Spleen (tissue), 13 donors: ENCODE results near the gene MYO10. TPM values are rescaled to one million over a fixed set of nuclear protein-coding genes. Genes with fewer than 3 reads are reported as not detected.
A peak's percentile ranks its signal among the peaks of the same experiment; 100 is the strongest.
"Not testable (repeated sequence)": the region's sequence is repeated elsewhere in the genome, so short reads cannot be mapped to it uniquely, and the experiment has no call there.

Experiments
- DNase-seq: peaks from one replicate; pipeline ENCODE4 v3.0.0-alpha.2; 2020
- H3K27ac ChIP-seq, 8 donors: fragments of 200-600 bp; sonication (generic) in 7 of 8; 1 replicate in 4 of 8; 2 replicates in 4 of 8; pipeline versions ENCODE4 v1.5.0 to v1.8.0; 2016 to 2021; ENCODE audit warnings: inconsistent platforms in 4 of 8, mild to moderate bottlenecking in 4 of 8, moderate library complexity in 1 of 8
- H3K27me3 ChIP-seq, 7 donors: fragments of 200-600 bp; sonication (generic) in 6 of 7; replicated peaks in 1 of 7; 1 replicate in 4 of 7; 2 replicates in 3 of 7; pipeline versions ENCODE4 v1.5.0 to v1.8.0; 2016 to 2021; ENCODE audit warnings: inconsistent platforms in 3 of 7, mild to moderate bottlenecking in 1 of 7
- H3K36me3 ChIP-seq, 6 donors: fragments of 200-600 bp; sonication (generic) in 5 of 6; 1 replicate in 4 of 6; 2 replicates in 2 of 6; pipeline versions ENCODE4 v1.5.0 to v1.8.0; 2016 to 2021; ENCODE audit warnings: inconsistent platforms in 2 of 6
- H3K4me1 ChIP-seq, 6 donors: fragments of 200-600 bp; sonication (generic) in 5 of 6; 1 replicate in 3 of 6; 2 replicates in 3 of 6; pipeline versions ENCODE4 v1.5.0 to v1.8.0; 2016 to 2021; ENCODE audit warnings: inconsistent platforms in 3 of 6
- H3K4me3 ChIP-seq, 8 donors: fragments of 200-600 bp; sonication (generic) in 7 of 8; 1 replicate in 4 of 8; 2 replicates in 4 of 8; pipeline versions ENCODE4 v1.5.0 to v1.8.0; 2016 to 2021; ENCODE audit warnings: inconsistent platforms in 4 of 8, mild to moderate bottlenecking in 4 of 8, moderate library complexity in 2 of 8
- H3K9me3 ChIP-seq, 8 donors: fragments of 200-600 bp; sonication (generic) in 7 of 8; 1 replicate in 4 of 8; 2 replicates in 4 of 8; pipeline versions ENCODE4 v1.5.0 to v1.8.0; 2016 to 2021; ENCODE audit warnings: inconsistent platforms in 4 of 8
- POLR2A ChIP-seq, 3 donors: fragments of 450-650 bp; IDR thresholded peaks; one replicate each; pipeline ENCODE4 v1.5.1; 2017; ENCODE audit warnings: antibody characterized with exemption in 3 of 3, mild to moderate bottlenecking in 1 of 3
- POLR2AphosphoS5 ChIP-seq, 3 donors: sonication (generic); formaldehyde crosslinking; IDR thresholded peaks; one replicate each; pipeline ENCODE4 v1.5.1; 2017; ENCODE audit warnings: antibody characterized with exemption in 3 of 3
- WGBS, 5 donors: extraction: QIAGEN DNeasy Blood & Tissue Kit in 3 of 5; methylation state at CpG; one replicate each; pipeline versions ENCODE4 v1.1.5 to v1.1.7; 2013 to 2018; 5-methylcytosine and 5-hydroxymethylcytosine counted together
- intact Hi-C: fragments of 100-400 bp; cut with DNase I; formaldehyde crosslinking; loops from one replicate; pipeline ENCODE4 v1.15.0; 2023; ENCODE audit warnings: low total_unique reads
- long read RNA-seq, 2 donors: transcript quantifications; one replicate each; lab custom pipeline, GENCODE V29; 2026
- polyA plus RNA-seq, 3 donors: library from polyadenylated mRNA; stranded (reverse); fragments of 200-250 nt; gene quantifications; one replicate each; pipeline ENCODE4 v1.2.1, GENCODE V29; 2013
- total RNA-seq, 7 donors: library from RNA; depleted of rRNA in 3 of 7; stranded (reverse); fragments of >200 nt in 3 of 7; fragmentation: NEBNext Ultra II Directional in 4 of 7; extraction: Animal tissue kit (Norgen Biotek cat#: 25700) in 4 of 7; gene quantifications; one replicate each; pipeline versions ENCODE4 v1.1.0 to v1.2.1, GENCODE V29; 2016 to 2021
- TF ChIP-seq, protein P1 (sequence below), 11 experiments: fragments of 200-600 bp in 7 of 11; fragments of 450-650 bp in 4 of 11; sonication (generic) in 4 of 11; IDR thresholded peaks in 8 of 11; conservative IDR thresholded peaks in 3 of 11; 1 replicate in 7 of 11; 2 replicates in 4 of 11; pipeline versions ENCODE4 v1.4.0 to v1.8.0; 2016 to 2021; ENCODE audit warnings: antibody characterized with exemption in 11 of 11, inconsistent platforms in 4 of 11, mild to moderate bottlenecking in 1 of 11
- donor health status: healthy with polysubstance abuse.
- donor health status: DM: no; HTN: no; CAD: no; lungs with moderate emphysema.
- donor health status: DM: no; HTN: no; CAD: no.
- donor health status: Bipolar disorder and iron deficiency.
- donor health status: healthy.
- donor health status: DM: no; HTN: no; CAD: no.
- donor health status: DM: yes; HTN: yes; CAD: no.

The MYO10 gene
- total RNA-seq (10 to 100 TPM; 28.4 to 72.8 (median 40.2) TPM), polyA plus RNA-seq (1 to 10 TPM; 1.1 to 6.6 (median 1.7) TPM)
- long read RNA-seq, donor 1 = 0 reads
- long read RNA-seq, donor 2 = 0 reads

- H3K4me1 ChIP-seq = peaks cover 0 to 58% (median 38%) of the 10 kb centered on the region in 6 donors
- H3K27me3 ChIP-seq = peaks cover 0 to 58% (median 18%) of the 10 kb centered on the region in 7 donors
- DNase-seq = peak; percentile 91
- TF ChIP-seq POLR2A (IDR thresholded peaks at IDR 0.05) = no peak
- peak; percentile 48 to 84 (median 81) for TF ChIP-seq POLR2AphosphoS5 (IDR thresholded peaks at IDR 0.05)
- TF ChIP-seq, protein P1, sequence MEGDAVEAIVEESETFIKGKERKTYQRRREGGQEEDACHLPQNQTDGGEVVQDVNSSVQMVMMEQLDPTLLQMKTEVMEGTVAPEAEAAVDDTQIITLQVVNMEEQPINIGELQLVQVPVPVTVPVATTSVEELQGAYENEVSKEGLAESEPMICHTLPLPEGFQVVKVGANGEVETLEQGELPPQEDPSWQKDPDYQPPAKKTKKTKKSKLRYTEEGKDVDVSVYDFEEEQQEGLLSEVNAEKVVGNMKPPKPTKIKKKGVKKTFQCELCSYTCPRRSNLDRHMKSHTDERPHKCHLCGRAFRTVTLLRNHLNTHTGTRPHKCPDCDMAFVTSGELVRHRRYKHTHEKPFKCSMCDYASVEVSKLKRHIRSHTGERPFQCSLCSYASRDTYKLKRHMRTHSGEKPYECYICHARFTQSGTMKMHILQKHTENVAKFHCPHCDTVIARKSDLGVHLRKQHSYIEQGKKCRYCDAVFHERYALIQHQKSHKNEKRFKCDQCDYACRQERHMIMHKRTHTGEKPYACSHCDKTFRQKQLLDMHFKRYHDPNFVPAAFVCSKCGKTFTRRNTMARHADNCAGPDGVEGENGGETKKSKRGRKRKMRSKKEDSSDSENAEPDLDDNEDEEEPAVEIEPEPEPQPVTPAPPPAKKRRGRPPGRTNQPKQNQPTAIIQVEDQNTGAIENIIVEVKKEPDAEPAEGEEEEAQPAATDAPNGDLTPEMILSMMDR (IDR thresholded peaks at IDR 0.05 in 8 of 11, conservative IDR thresholded peaks at IDR 0.05 in 3 of 11) = peak in 2 of 11 experiments; percentile 9 to 17
- H3K4me3 ChIP-seq = peak within 1 kb of the TSS; percentile 68 to 91 (median 75)
- peaks cover 0 to 4% (median 0%) of the 10 kb centered on the region in 8 donors for H3K9me3 ChIP-seq
- no peaks in the 10 kb centered on the region for H3K36me3 ChIP-seq
- WGBS, 5 donors = 1 to 5% (median 2%) methylated on average over 20 to 70 of the region's 70 CpGs
- intact Hi-C loops = loop anchor here (10.0 kb wide), 1 partner anchor 208 kb away; no protein-coding TSS in a partner anchor
- H3K27ac ChIP-seq = peak within 1 kb of the TSS; percentile 50 to 88 (median 82)
These were observed at the start of gene MYO10 for GRCh38 chr5:16936150-16936988. MYO10 (minus strand) TSS chr5:16936288; CDS start chr5:16935808, 480 bp downstream.

- H3K4me1 ChIP-seq, H3K9me3 ChIP-seq, intact Hi-C loops, DNase-seq, H3K4me3 ChIP-seq, H3K36me3 ChIP-seq, H3K27ac ChIP-seq, H3K27me3 ChIP-seq: not testable (repeated sequence)
- WGBS, 5 donors = 82 to 92% (median 87%) methylated on average over 7 of the region's 7 CpGs
These were observed 49.2 kb upstream of the MYO10 start for GRCh38 chr5:16985304-16985703.

- TF ChIP-seq POLR2AphosphoS5 (IDR thresholded peaks at IDR 0.05) (no peak), POLR2A (IDR thresholded peaks at IDR 0.05) (no peak)
- TF ChIP-seq, protein P1 (IDR thresholded peaks at IDR 0.05 in 8 of 11, conservative IDR thresholded peaks at IDR 0.05 in 3 of 11) = no peak
- peaks cover 0 to 4% (median 0%) of the 10 kb centered on the region in 6 donors for H3K4me1 ChIP-seq
- intact Hi-C loops = no loop called here
- no peak overlapping the region for H3K4me3 ChIP-seq
- peaks cover 0 to 5% (median 0%) of the 10 kb centered on the region in 8 donors for H3K9me3 ChIP-seq
- H3K27ac ChIP-seq = peak overlapping the region in 2 of 8 donors; percentile 69 to 73
- H3K36me3 ChIP-seq = no peaks in the 10 kb centered on the region
- no peak for DNase-seq
- H3K27me3 ChIP-seq = no peaks in the 10 kb centered on the region
- WGBS, 5 donors = 64 to 92% (median 79%) methylated on average over 1 of the region's 1 CpG
These were observed 47.9 kb upstream of the MYO10 start for GRCh38 chr5:16983972-16984371.

DNA sequence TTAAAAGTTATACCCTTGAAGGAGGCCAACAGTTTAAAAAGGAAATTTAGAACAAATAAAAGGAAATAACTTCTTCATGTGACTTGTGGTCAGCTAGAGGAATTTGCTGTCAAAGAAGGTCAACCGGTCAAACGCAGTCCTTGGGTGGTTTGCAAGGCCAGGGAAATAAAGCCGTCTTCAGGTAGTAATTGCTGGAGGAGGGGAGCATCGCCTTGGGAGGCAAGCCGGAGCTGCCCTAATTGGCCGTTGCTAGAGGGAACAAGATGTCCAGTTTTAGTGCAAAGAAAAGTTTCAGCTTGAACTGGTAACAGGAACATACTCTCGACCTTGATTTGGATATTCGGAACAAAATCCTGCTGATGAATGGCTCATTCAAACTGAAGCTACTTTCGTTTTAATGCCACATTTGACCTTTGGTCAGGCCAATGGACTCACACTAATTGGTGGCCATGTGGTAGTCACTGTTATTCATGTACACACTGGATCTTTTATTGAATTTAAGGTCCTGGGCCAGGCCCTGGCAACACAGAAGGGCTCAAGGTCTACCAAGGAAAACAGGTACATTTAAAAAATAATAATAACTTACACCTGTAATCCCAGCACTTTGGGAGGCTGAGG, 47.0 kb upstream of the MYO10 start:
- Histone ChIP-seq H3K27me3 (no peaks in the 10 kb centered on the region), H3K4me1 (peaks cover 0 to 4% (median 0%) of the 10 kb centered on the region in 6 donors), H3K36me3 (no peaks in the 10 kb centered on the region), H3K4me3 (peak overlapping the region in 1 of 8 donors; percentile 27), H3K9me3 (peaks cover 0 to 5% (median 0%) of the 10 kb centered on the region in 8 donors), H3K27ac (peak overlapping the region in 6 of 8 donors; percentile 43 to 73 (median 64))
- no peak for DNase-seq
- TF ChIP-seq POLR2AphosphoS5 (IDR thresholded peaks at IDR 0.05) = peak in 1 of 3 donors; percentile 33
- TF ChIP-seq, protein P1 (IDR thresholded peaks at IDR 0.05 in 8 of 11, conservative IDR thresholded peaks at IDR 0.05 in 3 of 11) = no peak
- TF ChIP-seq POLR2A (IDR thresholded peaks at IDR 0.05) = no peak
- 51 to 73% (median 58%) methylated on average over 9 of the region's 9 CpGs for WGBS, 5 donors
- intact Hi-C loops = no loop called here
